HCT116 (cell line): ENCODE measurements around the gene OR2H1. TPM values are rescaled to one million over a fixed set of nuclear protein-coding genes. Genes with fewer than 3 reads are reported as not detected.

Experiments
- ATAC-seq: fragments of 200-7000 bp; cut with Tn5 transposase; 2 replicates; pipeline ENCODE4 v1.9.1; 2020; ENCODE audit warnings: mild to moderate bottlenecking, moderate library complexity
- BruUV-seq: library from RNA; stranded (reverse); fragments of 400-500 nt; replicated peaks from 2 replicates; lab custom pipeline; 2021; lab: Mats Ljungman, UMichigan
- CTCF ChIA-PET: fragments of 300-600 bp; sonication (Branson Sonifier 250); formaldehyde crosslinking; loops from one replicate; lab custom pipeline; 2021; ENCODE audit warnings: antibody characterized with exemption; lab: Charles Lee
- POLR2A ChIA-PET: fragments of 300-600, 350-600 bp; sonication (Branson Sonifier 250); formaldehyde crosslinking; loops from one replicate; lab custom pipeline; 2021; ENCODE audit warnings: antibody characterized with exemption; lab: Charles Lee
- RAD21 ChIA-PET, 2 experiments: fragments of 300-600 bp; sonication (Branson Sonifier 250); formaldehyde crosslinking; loops; one replicate each; lab custom pipeline; 2023; ENCODE audit warnings: low total read pairs in 2 of 2; ENCODE audit not compliant: uncharacterized antibody in 2 of 2, unreplicated experiment in 2 of 2, low non-redundant PET in 1 of 2; lab: Charles Lee
- DNase-seq: peaks from one replicate; pipeline ENCODE4 v3.0.0-alpha.2; 2010; ENCODE audit warnings: low read depth, low spot score
- H2AFZ ChIP-seq: fragments of 200-600 bp; shearing (Covaris generic), sonication (generic); 2 replicates; pipeline ENCODE4 v1.6.1; 2017; ENCODE audit warnings: low read depth, mixed run types, mixed read lengths, antibody characterized with exemption, low read length; ENCODE audit not compliant: poor library complexity, severe bottlenecking
- H3K27ac ChIP-seq: 2 replicates; pipeline ENCODE4 v1.5.1; 2012; ENCODE audit warnings: low read depth, low read length
- H3K27me3 ChIP-seq: fragments of 200-600 bp; sonication (generic); 2 replicates; pipeline ENCODE4 v1.6.1; 2016; ENCODE audit warnings: mixed run types, low read length, mixed read lengths; ENCODE audit not compliant: insufficient read depth
- H3K36me3 ChIP-seq, 2 experiments: fragments of 200-500 bp in 1 of 2; fragments of 200-600 bp in 1 of 2; sonication (Bioruptor generic) in 1 of 2; sonication (generic) in 1 of 2; 2 replicates each; pipeline versions ENCODE4 v1.5.1 to v1.6.1; 2014 to 2016; ENCODE audit warnings: low read length in 2 of 2, inconsistent platforms in 1 of 2, mixed read lengths in 1 of 2, mixed run types in 1 of 2; ENCODE audit not compliant: insufficient read depth in 2 of 2, control insufficient read depth in 1 of 2
- H3K4me1 ChIP-seq, 2 experiments: fragments of 200-600 bp in 1 of 2; sonication (generic) in 1 of 2; 2 replicates each; pipeline versions ENCODE4 v1.5.1 to v1.6.1; 2012 to 2017; ENCODE audit warnings: low read length in 2 of 2, inconsistent platforms in 1 of 2, mild to moderate bottlenecking in 1 of 2, mixed read lengths in 1 of 2, mixed run types in 1 of 2, moderate library complexity in 1 of 2; ENCODE audit not compliant: insufficient read depth in 2 of 2, control insufficient read depth in 1 of 2
- H3K4me2 ChIP-seq: fragments of 200-600 bp; sonication (generic); 2 replicates; pipeline ENCODE4 v1.6.1; 2017; ENCODE audit warnings: mixed run types, low read length, mixed read lengths
- H3K4me3 ChIP-seq, 2 experiments: fragments of 200-600 bp in 1 of 2; sonication (generic) in 1 of 2; replicated peaks in 1 of 2; 2 replicates each; pipeline ENCODE4 v1.5.1; 2011 to 2016; ENCODE audit warnings: low read length in 2 of 2, control low read depth in 1 of 2, low read depth in 1 of 2, mild to moderate bottlenecking in 1 of 2, mixed read lengths in 1 of 2, mixed run types in 1 of 2
- H3K79me2 ChIP-seq: fragments of 200-600 bp; sonication (generic); 2 replicates; pipeline ENCODE4 v1.6.1; 2017; ENCODE audit warnings: mild to moderate bottlenecking, mixed run types, low read length, moderate library complexity, mixed read lengths; ENCODE audit not compliant: insufficient read depth
- H3K9ac ChIP-seq: fragments of 200-600 bp; sonication (generic); 2 replicates; pipeline ENCODE4 v1.6.1; 2016; ENCODE audit warnings: low read length, mixed read lengths
- H3K9me2 ChIP-seq: fragments of 200-600 bp; sonication (generic), shearing (Covaris generic); 2 replicates; pipeline ENCODE4 v1.6.1; 2017; ENCODE audit warnings: mixed run types, mild to moderate bottlenecking, moderate library complexity; ENCODE audit not compliant: insufficient read depth
- H3K9me3 ChIP-seq, 2 experiments: fragments of 200-500 bp in 1 of 2; fragments of 200-600 bp in 1 of 2; sonication (Bioruptor generic) in 1 of 2; sonication (generic) in 1 of 2; 2 replicates each; pipeline ENCODE4 v1.6.1; 2014 to 2017; ENCODE audit warnings: low read length in 2 of 2, mixed read lengths in 2 of 2, inconsistent platforms in 1 of 2, low read depth in 1 of 2, mild to moderate bottlenecking in 1 of 2, mixed run types in 1 of 2, moderate library complexity in 1 of 2; ENCODE audit not compliant: control insufficient read depth in 1 of 2, insufficient read depth in 1 of 2
- H4K20me1 ChIP-seq: fragments of 200-600 bp; sonication (generic), shearing (Covaris generic); 2 replicates; pipeline ENCODE4 v1.6.1; 2017; ENCODE audit warnings: mixed run types, mild to moderate bottlenecking, moderate library complexity; ENCODE audit not compliant: insufficient read depth
- ATF3 ChIP-seq: IDR thresholded peaks from 2 replicates; pipeline ENCODE4 v1.6.1; 2012
- CBX3 ChIP-seq: IDR thresholded peaks from 2 replicates; pipeline ENCODE4 v1.6.1; 2012; ENCODE audit warnings: low read depth
- CEBPB ChIP-seq: IDR thresholded peaks from 2 replicates; pipeline ENCODE4 v1.6.1; 2012; ENCODE audit warnings: low read depth
- CTCF ChIP-seq, 3 experiments: fragments of 200-600 bp in 1 of 3; sonication (generic) in 1 of 3; IDR thresholded peaks in 2 of 3; conservative IDR thresholded peaks in 1 of 3; 2 replicates each; pipeline ENCODE4 v1.5.1; 2012 to 2017; ENCODE audit warnings: low read depth in 2 of 3, low read length in 2 of 3, antibody characterized with exemption in 1 of 3, borderline replicate concordance in 1 of 3, control low read depth in 1 of 3, mild to moderate bottlenecking in 1 of 3, mixed read lengths in 1 of 3, mixed run types in 1 of 3, moderate library complexity in 1 of 3; ENCODE audit not compliant: insufficient read depth in 1 of 3
- EGR1 ChIP-seq: IDR thresholded peaks from 2 replicates; pipeline ENCODE4 v1.6.1; 2012; ENCODE audit warnings: low read depth
- ELF1 ChIP-seq: IDR thresholded peaks from 2 replicates; pipeline ENCODE4 v1.6.1; 2012; ENCODE audit warnings: low read depth, borderline replicate concordance
- EZH2phosphoT487 ChIP-seq: fragments of 200-600 bp; IDR thresholded peaks from 2 replicates; pipeline ENCODE4 v1.6.1; 2018; ENCODE audit warnings: antibody characterized with exemption, borderline replicate concordance
- JUND ChIP-seq: IDR thresholded peaks from 2 replicates; pipeline ENCODE4 v1.6.1; 2012
- MAX ChIP-seq: IDR thresholded peaks from 2 replicates; pipeline ENCODE4 v1.6.1; 2012
- POLR2AphosphoS5 ChIP-seq: IDR thresholded peaks from 2 replicates; pipeline ENCODE4 v1.6.1; 2011; ENCODE audit warnings: mild to moderate bottlenecking, low read depth, low read length, moderate library complexity
- REST ChIP-seq: IDR thresholded peaks from 2 replicates; pipeline ENCODE4 v1.6.1; 2012; ENCODE audit warnings: low read depth
- SP1 ChIP-seq: IDR thresholded peaks from 2 replicates; pipeline ENCODE4 v1.6.1; 2012; ENCODE audit warnings: low read depth
- SRF ChIP-seq: IDR thresholded peaks from 2 replicates; pipeline ENCODE4 v1.6.1; 2012; ENCODE audit warnings: low read depth
- ZFX ChIP-seq: fragments of 450-650 bp; IDR thresholded peaks from 2 replicates; pipeline ENCODE4 v1.6.1; 2017
- ZNF274 ChIP-seq: fragments of 200-500 bp; sonication (Bioruptor generic); IDR thresholded peaks from 2 replicates; pipeline ENCODE4 v1.6.1; 2014; ENCODE audit warnings: mild to moderate bottlenecking, low read depth, low read length, inconsistent platforms
- intact Hi-C: fragments of 100-400 bp; cut with micrococcal nuclease; formaldehyde crosslinking; loops from 2 replicates; pipeline ENCODE4 v1.10.0; 2022
- total RNA-seq: library from RNA; stranded (reverse); gene quantifications from one replicate; pipeline ENCODE4 v1.2.1, GENCODE V29; 2021; ENCODE audit not compliant: unreplicated experiment

The OR2H1 gene
- total RNA-seq, 1 experiment from 2014 or later = not detected

GRCh38 chr6:29461021-29461814 is 4.3 kb downstream of the OR2H1 start:
- no peak overlapping the region for H3K9ac ChIP-seq
- intact Hi-C loops = no loop called here
- no peak overlapping the region for H3K27ac ChIP-seq
- no peaks in the 10 kb centered on the region for H3K79me2 ChIP-seq
- no peak overlapping the region for H2AFZ ChIP-seq
- DNase-seq (no peak), ATAC-seq (no peak)
- no peaks in the 10 kb centered on the region for H4K20me1 ChIP-seq
- 0 out of 2 replicates have a peak, but pooled peaks cover 6% of the 10 kb centered on the region for H3K27me3 ChIP-seq
- H3K4me3 ChIP-seq = no peak overlapping the region
- POLR2A ChIA-PET = no interaction called here
- H3K36me3 ChIP-seq = no peaks in the 10 kb centered on the region
- RAD21 ChIA-PET = no interaction called here
- no peak for TF ChIP-seq SRF
- TF ChIP-seq CTCF (IDR thresholded peaks at IDR 0.05 in 2 of 3, conservative IDR thresholded peaks at IDR 0.05 in 1 of 3; ENCODE audit: borderline replicate concordance in 1 of 3, insufficient read depth in 1 of 3, low read depth in 2 of 3, low read length in 2 of 3) = no peak
- TF ChIP-seq EGR1 = no peak
- no peak for TF ChIP-seq ZFX
- no peak for TF ChIP-seq CBX3
- no peak for TF ChIP-seq CEBPB
- no peak for TF ChIP-seq SP1
- no peak for TF ChIP-seq POLR2AphosphoS5
- TF ChIP-seq ELF1 = no peak
- no peak for TF ChIP-seq JUND
- TF ChIP-seq EZH2phosphoT487 = no peak
- no peak for TF ChIP-seq MAX
- no peak for TF ChIP-seq ZNF274
- no peak for TF ChIP-seq ATF3
- no peak for TF ChIP-seq REST
- H3K9me3 ChIP-seq = no peaks in the 10 kb centered on the region
- H3K4me1 ChIP-seq = 0 out of 4 replicates have a peak, but pooled peaks cover 0 to 3% of the 10 kb centered on the region in 2 experiments
- BruUV-seq = no TSS peak
- H3K4me2 ChIP-seq = no peak overlapping the region
- no peaks in the 10 kb centered on the region for H3K9me2 ChIP-seq
- CTCF ChIA-PET = no interaction called here
